Spleen (tissue), 7 donors: ENCODE data around the gene PCDHGA3.

Experiments
- CTCF ChIP-seq, 11 experiments: fragments of 200-600 bp in 7 of 11; fragments of 450-650 bp in 4 of 11; sonication (generic) in 4 of 11; IDR thresholded peaks in 8 of 11; conservative IDR thresholded peaks in 3 of 11; 1 replicate in 7 of 11; 2 replicates in 4 of 11; pipeline versions ENCODE4 v1.4.0 to v1.8.0; 2016 to 2021; ENCODE audit warnings: antibody characterized with exemption in 11 of 11, inconsistent platforms in 4 of 11, mild to moderate bottlenecking in 1 of 11
- POLR2AphosphoS5 ChIP-seq, 3 donors: sonication (generic); formaldehyde crosslinking; IDR thresholded peaks; one replicate each; pipeline ENCODE4 v1.5.1; 2017; ENCODE audit warnings: antibody characterized with exemption in 3 of 3
- donor health status: DM: no; HTN: no; CAD: no; lungs with moderate emphysema.
- donor health status: DM: no; HTN: no; CAD: no.
- donor health status: DM: no; HTN: no; CAD: no.

- no peak for TF ChIP-seq CTCF (IDR thresholded peaks at IDR 0.05 in 8 of 11, conservative IDR thresholded peaks at IDR 0.05 in 3 of 11)
- no peak for TF ChIP-seq POLR2AphosphoS5 (IDR thresholded peaks at IDR 0.05)
Measured at GRCh38 chr5:141388661-141389060, 45.0 kb downstream of the PCDHGA3 start.
